Astrocyte (in vitro differentiated cells and primary cell): ENCODE data around the gene PCCA. TPM values are rescaled to one million over a fixed set of nuclear protein-coding genes. Genes with fewer than 3 reads are reported as not detected.

Experiments
- DNase-seq: peaks from one replicate; pipeline ENCODE4 v3.0.0-alpha.2; 2010; ENCODE audit warnings: low read depth
- FAIRE-seq: peaks from 2 replicates; lab custom pipeline; 2011; peaks lifted over from hg19 to GRCh38; lab: Jason Lieb, UNC
- H2AFZ ChIP-seq: 2 replicates; pipeline ENCODE4 v1.6.0; 2012; ENCODE audit warnings: low read depth, low read length, inconsistent platforms
- H3K27ac ChIP-seq: 2 replicates; pipeline ENCODE4 v1.5.1; 2011; ENCODE audit warnings: low read depth, low read length, inconsistent platforms
- H3K27me3 ChIP-seq: 2 replicates; pipeline ENCODE4 v1.6.0; 2011; ENCODE audit warnings: low read length, inconsistent platforms; ENCODE audit not compliant: insufficient read depth
- H3K36me3 ChIP-seq: 2 replicates; pipeline ENCODE4 v1.5.1; 2011; ENCODE audit warnings: low read length, inconsistent platforms; ENCODE audit not compliant: insufficient read depth
- H3K4me1 ChIP-seq: 2 replicates; pipeline ENCODE4 v1.5.1; 2011; ENCODE audit warnings: low read length, inconsistent platforms; ENCODE audit not compliant: insufficient read depth
- H3K4me2 ChIP-seq: 2 replicates; pipeline ENCODE4 v1.6.0; 2012; ENCODE audit warnings: low read length, inconsistent platforms
- H3K4me3 ChIP-seq: 2 replicates; pipeline ENCODE4 v1.5.1; 2011; ENCODE audit warnings: low read depth, mild to moderate bottlenecking, low read length, inconsistent platforms; ENCODE audit not compliant: insufficient read depth
- H3K79me2 ChIP-seq: 2 replicates; pipeline ENCODE4 v1.6.0; 2012; ENCODE audit warnings: mild to moderate bottlenecking, low read length, inconsistent platforms; ENCODE audit not compliant: insufficient read depth
- H3K9ac ChIP-seq: 2 replicates; pipeline ENCODE4 v1.6.0; 2012; ENCODE audit warnings: mild to moderate bottlenecking, low read length, inconsistent platforms
- H3K9me3 ChIP-seq: 2 replicates; pipeline ENCODE4 v1.5.1; 2012; ENCODE audit warnings: low read depth, mild to moderate bottlenecking, low read length, inconsistent platforms; ENCODE audit not compliant: insufficient read depth
- H4K20me1 ChIP-seq: 2 replicates; pipeline ENCODE4 v1.6.0; 2012; ENCODE audit warnings: low read length, inconsistent platforms; ENCODE audit not compliant: insufficient read depth
- H3K27ac Mint-ChIP-seq: one replicate; pipeline ENCODE4 v1.8.0; 2021; ENCODE audit warnings: mild to moderate bottlenecking, mixed read lengths; ENCODE audit not compliant: unreplicated experiment
- H3K27me3 Mint-ChIP-seq: one replicate; pipeline ENCODE4 v1.8.0; 2021; ENCODE audit warnings: low read depth, mixed read lengths; ENCODE audit not compliant: unreplicated experiment
- H3K36me3 Mint-ChIP-seq: one replicate; pipeline ENCODE4 v1.8.0; 2021; ENCODE audit warnings: low read depth, mixed read lengths; ENCODE audit not compliant: unreplicated experiment
- H3K4me1 Mint-ChIP-seq: one replicate; pipeline ENCODE4 v1.8.0; 2021; ENCODE audit warnings: low read depth, mixed read lengths; ENCODE audit not compliant: unreplicated experiment
- H3K4me3 Mint-ChIP-seq: one replicate; pipeline ENCODE4 v1.8.0; 2021; ENCODE audit warnings: mild to moderate bottlenecking, moderate library complexity, mixed read lengths; ENCODE audit not compliant: unreplicated experiment
- H3K9me3 Mint-ChIP-seq: one replicate; pipeline ENCODE4 v1.8.0; 2021; ENCODE audit warnings: mild to moderate bottlenecking, mixed read lengths; ENCODE audit not compliant: unreplicated experiment
- EZH2 ChIP-seq: IDR thresholded peaks from 2 replicates; pipeline ENCODE4 v1.6.1; 2012; ENCODE audit warnings: mild to moderate bottlenecking, low read length, inconsistent platforms; ENCODE audit not compliant: insufficient read depth
- total RNA-seq: library from RNA; stranded (reverse); gene quantifications from 2 replicates; pipeline ENCODE4 v1.2.1, GENCODE V29; 2021
- TF ChIP-seq, protein P1 (sequence below): IDR thresholded peaks from 2 replicates; pipeline ENCODE4 v1.5.1; 2011; ENCODE audit warnings: low read depth, mild to moderate bottlenecking, inconsistent platforms, low read length, moderate library complexity; ENCODE audit not compliant: insufficient read depth

Gene PCCA
- total RNA-seq, 1 donor from 2014 or later, result 13.9 TPM

DNA sequence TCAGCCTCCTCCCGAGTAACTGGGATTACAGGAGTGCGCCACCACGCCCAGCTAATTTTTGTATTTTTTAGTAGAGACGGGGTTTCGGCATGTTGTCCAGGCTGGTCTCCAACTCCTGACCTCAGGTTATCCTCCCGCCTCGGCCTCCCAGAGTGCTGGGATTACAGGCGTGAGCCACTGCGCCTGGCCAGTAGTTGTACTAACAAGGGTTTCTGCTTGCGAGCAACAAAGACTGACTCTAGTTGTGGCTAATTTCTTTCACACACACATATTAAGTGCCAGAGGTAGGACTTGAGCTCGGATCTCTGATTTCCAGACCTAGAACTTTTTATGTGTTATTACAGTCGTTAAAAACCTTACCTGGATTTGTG, 635 bp upstream of the PCCA start:
- Histone ChIP-seq H2AFZ (peak overlapping the region; percentile 97), H3K9ac (peak overlapping the region; percentile 95), H4K20me1 (peaks cover 36% of the 10 kb centered on the region), H3K27ac (peak overlapping the region; percentile 87), H3K27me3 (no peaks in the 10 kb centered on the region), H3K4me1 (peaks cover 17% of the 10 kb centered on the region), H3K4me3 (peak overlapping the region; percentile 95), H3K9me3 (no peaks in the 10 kb centered on the region), H3K79me2 (peaks cover 44% of the 10 kb centered on the region), H3K36me3 (peaks cover 5% of the 10 kb centered on the region), H3K4me2 (peak overlapping the region; percentile 98)
- Mint-ChIP-seq H3K36me3 (peaks cover 2% of the 10 kb centered on the region), H3K4me1 (peaks cover 12% of the 10 kb centered on the region), H3K9me3 (no peaks in the 10 kb centered on the region), H3K27me3 (no peaks in the 10 kb centered on the region), H3K27ac (peak overlapping the region; percentile 55), H3K4me3 (peak overlapping the region; percentile 96)
- no peak for TF ChIP-seq EZH2
- TF ChIP-seq, protein P1, sequence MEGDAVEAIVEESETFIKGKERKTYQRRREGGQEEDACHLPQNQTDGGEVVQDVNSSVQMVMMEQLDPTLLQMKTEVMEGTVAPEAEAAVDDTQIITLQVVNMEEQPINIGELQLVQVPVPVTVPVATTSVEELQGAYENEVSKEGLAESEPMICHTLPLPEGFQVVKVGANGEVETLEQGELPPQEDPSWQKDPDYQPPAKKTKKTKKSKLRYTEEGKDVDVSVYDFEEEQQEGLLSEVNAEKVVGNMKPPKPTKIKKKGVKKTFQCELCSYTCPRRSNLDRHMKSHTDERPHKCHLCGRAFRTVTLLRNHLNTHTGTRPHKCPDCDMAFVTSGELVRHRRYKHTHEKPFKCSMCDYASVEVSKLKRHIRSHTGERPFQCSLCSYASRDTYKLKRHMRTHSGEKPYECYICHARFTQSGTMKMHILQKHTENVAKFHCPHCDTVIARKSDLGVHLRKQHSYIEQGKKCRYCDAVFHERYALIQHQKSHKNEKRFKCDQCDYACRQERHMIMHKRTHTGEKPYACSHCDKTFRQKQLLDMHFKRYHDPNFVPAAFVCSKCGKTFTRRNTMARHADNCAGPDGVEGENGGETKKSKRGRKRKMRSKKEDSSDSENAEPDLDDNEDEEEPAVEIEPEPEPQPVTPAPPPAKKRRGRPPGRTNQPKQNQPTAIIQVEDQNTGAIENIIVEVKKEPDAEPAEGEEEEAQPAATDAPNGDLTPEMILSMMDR, result no peak
- FAIRE-seq (no peak), DNase-seq (no peak)

DNA sequence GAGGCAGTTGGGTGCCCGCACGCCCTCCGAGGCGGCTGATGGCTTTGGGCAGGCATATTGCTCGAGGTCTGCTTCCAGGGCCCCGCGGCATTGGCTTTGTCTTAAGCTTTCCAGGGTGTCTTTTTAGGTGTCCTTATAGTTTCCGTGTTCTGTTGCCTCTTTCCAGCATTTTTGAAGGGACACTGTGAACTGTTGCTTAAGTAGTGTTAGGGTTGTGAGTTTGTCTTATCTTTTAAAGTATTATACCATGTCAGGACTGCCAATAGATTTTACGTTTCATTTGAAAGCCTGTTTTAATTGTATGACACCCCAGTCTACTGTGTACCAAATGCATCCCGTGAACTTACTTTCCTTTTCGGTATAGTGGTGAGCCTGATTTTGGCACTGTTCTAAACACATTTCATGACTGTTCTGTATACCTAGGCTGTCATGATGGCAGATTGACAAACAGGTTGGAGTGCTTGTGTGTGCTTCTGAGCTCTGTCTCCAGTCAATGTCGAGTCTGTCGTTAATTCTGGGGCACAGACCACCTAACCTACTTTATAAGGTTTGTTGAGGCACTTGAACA, 656 bp downstream of the PCCA start:
- H3K4me1 Mint-ChIP-seq, result peaks cover 12% of the 10 kb centered on the region
- Histone ChIP-seq H3K36me3 (peaks cover 5% of the 10 kb centered on the region), H3K9me3 (no peaks in the 10 kb centered on the region), H4K20me1 (peaks cover 41% of the 10 kb centered on the region), H3K4me1 (peaks cover 17% of the 10 kb centered on the region), H3K4me2 (peak overlapping the region; percentile 98), H2AFZ (peak overlapping the region; percentile 97), H3K27me3 (no peaks in the 10 kb centered on the region), H3K27ac (peak overlapping the region; percentile 87), H3K79me2 (peaks cover 55% of the 10 kb centered on the region), H3K9ac (peak overlapping the region; percentile 95), H3K4me3 (peak overlapping the region; percentile 95)
- DNase-seq, result peak; percentile 13
- no peak for FAIRE-seq
- no peak for TF ChIP-seq EZH2
- TF ChIP-seq, protein P1, result no peak
- H3K36me3 Mint-ChIP-seq, result peaks cover 2% of the 10 kb centered on the region
- H3K9me3 Mint-ChIP-seq, result no peaks in the 10 kb centered on the region
- H3K27me3 Mint-ChIP-seq, result no peaks in the 10 kb centered on the region
- H3K27ac Mint-ChIP-seq, result peak overlapping the region; percentile 83
- H3K4me3 Mint-ChIP-seq, result peak overlapping the region; percentile 96

DNA sequence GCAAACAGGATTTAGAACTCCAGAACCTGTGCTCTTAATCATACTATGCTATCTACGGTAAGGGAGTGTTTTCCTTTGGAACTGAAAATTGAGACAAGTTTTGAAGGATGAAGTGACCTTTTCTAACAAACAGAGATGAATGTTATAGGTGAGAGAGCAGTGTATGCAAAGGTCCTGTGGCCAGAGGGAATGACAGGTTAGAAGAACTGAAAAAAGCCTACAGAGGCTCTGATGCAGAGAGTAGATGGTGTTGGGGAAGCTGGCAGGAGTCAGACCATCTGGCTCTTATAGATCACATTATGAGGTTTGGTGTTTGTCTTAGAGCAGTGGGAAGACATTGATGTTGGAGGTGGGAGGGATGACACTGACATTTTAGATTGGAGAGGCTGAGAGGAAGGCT, 2.0 kb downstream of the PCCA start:
- peaks cover 3% of the 10 kb centered on the region for H3K9me3 Mint-ChIP-seq
- TF ChIP-seq EZH2, result no peak
- TF ChIP-seq, protein P1, result no peak
- H3K27me3 ChIP-seq, result no peaks in the 10 kb centered on the region
- no peak overlapping the region for H2AFZ ChIP-seq
- no peak for DNase-seq
- no peak overlapping the region for H3K4me3 ChIP-seq
- H3K4me1 ChIP-seq, result peaks cover 17% of the 10 kb centered on the region
- peaks cover 68% of the 10 kb centered on the region for H3K79me2 ChIP-seq
- H3K36me3 ChIP-seq, result peaks cover 4% of the 10 kb centered on the region
- H4K20me1 ChIP-seq, result peaks cover 54% of the 10 kb centered on the region
- H3K27ac ChIP-seq, result no peak overlapping the region
- H3K36me3 Mint-ChIP-seq, result peaks cover 9% of the 10 kb centered on the region
- peak overlapping the region; percentile 98 for H3K4me2 ChIP-seq
- H3K27me3 Mint-ChIP-seq, result no peaks in the 10 kb centered on the region
- H3K9ac ChIP-seq, result no peak overlapping the region
- H3K4me3 Mint-ChIP-seq, result no peak overlapping the region
- peaks cover 12% of the 10 kb centered on the region for H3K4me1 Mint-ChIP-seq
- no peaks in the 10 kb centered on the region for H3K9me3 ChIP-seq
- no peak overlapping the region for H3K27ac Mint-ChIP-seq
- no peak for FAIRE-seq
